Stimulated activated effector memory CD8-positive, alpha-beta T cell treated with anti-CD3 and anti-CD28 coated beads, Interleukin-12 subunit alpha, Interleukin-12 subunit beta, amount 100 ng/mL, for 72 hours (primary cell): Measurements from ENCODE around the gene SLC38A10.
A peak's percentile ranks its signal among the peaks of the same experiment; 100 is the strongest.

Source experiments
- ATAC-seq: fragments of 150-1000 bp; cut with Tn5 transposase; 2 replicates; pipeline ENCODE4 v1.10.0; 2021
- DNase-seq, 2 donors: peaks; one replicate each; pipeline ENCODE4 v3.0.0; 2021 to 2022; ENCODE audit warnings: low spot score in 2 of 2
- H3K27ac Mint-ChIP-seq: one replicate; pipeline ENCODE4 v1.8.0; 2022; ENCODE audit warnings: mild to moderate bottlenecking, mixed read lengths
- H3K36me3 Mint-ChIP-seq: one replicate; pipeline ENCODE4 v1.8.0; 2022; ENCODE audit warnings: mild to moderate bottlenecking, mixed read lengths
- H3K4me1 Mint-ChIP-seq: one replicate; pipeline ENCODE4 v1.8.0; 2022; ENCODE audit warnings: mixed read lengths
- H3K4me3 Mint-ChIP-seq: one replicate; pipeline ENCODE4 v1.8.0; 2022; ENCODE audit warnings: mild to moderate bottlenecking, mixed read lengths
- H3K9me3 Mint-ChIP-seq: one replicate; pipeline ENCODE4 v1.8.0; 2022; ENCODE audit warnings: mixed read lengths

SLC38A10 gene

GRCh38 chr17:81221842-81222619 lies 73.1 kb downstream of the SLC38A10 start:
- no peak overlapping the region for H3K27ac Mint-ChIP-seq
- peaks cover 10% of the 10 kb centered on the region for H3K36me3 Mint-ChIP-seq
- ATAC-seq, result no peak
- DNase-seq, result no peak
- no peaks in the 10 kb centered on the region for H3K9me3 Mint-ChIP-seq
- peaks cover 19% of the 10 kb centered on the region for H3K4me1 Mint-ChIP-seq
- H3K4me3 Mint-ChIP-seq, result peak overlapping the region; percentile 78

DNA sequence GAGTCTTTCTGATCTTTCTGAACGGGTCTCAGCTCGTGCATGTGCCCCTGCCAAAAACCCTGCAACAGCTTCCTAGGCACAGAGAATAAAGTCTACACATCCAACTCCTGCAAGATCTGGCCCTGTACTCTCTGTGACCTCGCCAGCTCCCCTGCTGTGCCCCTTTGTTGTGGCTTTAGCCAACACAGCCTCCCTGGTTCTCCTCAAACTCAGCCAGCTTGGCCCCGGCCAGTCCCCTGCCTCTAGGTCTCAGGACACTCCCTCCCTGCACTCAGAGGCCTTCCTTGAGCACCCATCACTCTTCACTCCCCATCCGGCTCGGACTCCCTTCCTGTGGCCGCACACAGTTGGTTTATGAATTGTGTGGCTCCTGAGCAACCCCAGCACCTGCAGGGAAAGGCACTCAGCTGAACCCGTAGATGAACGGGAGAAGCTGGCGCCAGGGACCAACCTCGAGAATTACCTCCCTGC lies 73.7 kb downstream of the SLC38A10 start:
- no peak for DNase-seq
- no peak for ATAC-seq
- Mint-ChIP-seq H3K27ac (no peak overlapping the region), H3K4me3 (peak overlapping the region; percentile 78), H3K4me1 (peaks cover 19% of the 10 kb centered on the region), H3K36me3 (peaks cover 10% of the 10 kb centered on the region), H3K9me3 (no peaks in the 10 kb centered on the region)

GRCh38 chr17:81219476-81220180 lies 75.5 kb downstream of the SLC38A10 start:
- DNase-seq, result no peak
- Mint-ChIP-seq H3K36me3 (peaks cover 10% of the 10 kb centered on the region), H3K27ac (no peak overlapping the region), H3K4me1 (peaks cover 19% of the 10 kb centered on the region), H3K4me3 (no peak overlapping the region), H3K9me3 (no peaks in the 10 kb centered on the region)
- no peak for ATAC-seq

DNA sequence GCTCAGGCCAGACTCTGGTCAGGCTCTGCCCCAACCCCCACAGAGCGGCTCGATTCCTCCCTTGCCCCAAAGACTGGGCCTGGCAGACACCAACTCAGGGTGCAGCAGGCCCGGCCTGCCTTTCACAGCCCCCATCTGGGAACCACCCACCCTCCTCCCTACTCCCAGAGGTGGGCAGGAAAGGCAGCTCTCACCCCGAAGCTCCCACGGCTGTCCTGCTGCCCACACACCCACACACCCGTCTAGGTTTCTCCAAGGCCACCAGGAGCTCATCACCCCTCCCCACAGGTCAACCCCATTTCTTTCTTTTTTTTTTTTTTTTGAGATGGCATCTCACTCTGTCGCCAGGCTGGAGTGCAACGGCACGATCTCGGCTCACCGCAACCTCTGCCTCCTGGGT lies 76.1 kb downstream of the SLC38A10 start:
- Mint-ChIP-seq H3K4me1 (peaks cover 18% of the 10 kb centered on the region), H3K27ac (no peak overlapping the region), H3K36me3 (peaks cover 10% of the 10 kb centered on the region), H3K9me3 (no peaks in the 10 kb centered on the region), H3K4me3 (no peak overlapping the region)
- DNase-seq (no peak), ATAC-seq (no peak)

- DNase-seq (no peak), ATAC-seq (no peak)
- Mint-ChIP-seq H3K4me3 (no peak overlapping the region), H3K4me1 (peaks cover 13% of the 10 kb centered on the region), H3K9me3 (no peaks in the 10 kb centered on the region), H3K27ac (no peak overlapping the region), H3K36me3 (peaks cover 6% of the 10 kb centered on the region)
These were observed 76.6 kb downstream of the SLC38A10 start for GRCh38 chr17:81218459-81218858.

DNA sequence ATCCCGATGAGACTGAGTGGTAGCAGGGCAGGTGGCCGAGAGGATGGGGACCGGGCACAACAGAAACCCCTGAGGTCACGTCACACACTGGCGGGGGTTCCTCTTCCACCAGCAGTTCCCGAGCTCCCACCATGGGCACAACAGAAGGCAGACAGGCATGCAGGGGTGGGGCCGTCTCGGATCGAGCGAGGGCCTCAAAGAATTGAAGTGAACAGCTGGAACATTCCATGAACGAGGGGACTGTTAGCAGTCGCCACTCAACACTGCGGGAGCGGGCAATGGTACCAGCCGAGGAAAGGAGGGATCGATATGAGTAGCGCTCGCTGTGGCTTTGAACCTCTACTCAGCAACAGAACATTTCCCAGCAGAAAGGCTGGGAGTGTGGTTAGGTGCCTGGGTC lies 77.6 kb downstream of the SLC38A10 start:
- no peak for DNase-seq
- Mint-ChIP-seq H3K36me3 (peaks cover 6% of the 10 kb centered on the region), H3K4me3 (no peak overlapping the region), H3K9me3 (no peaks in the 10 kb centered on the region), H3K4me1 (peaks cover 11% of the 10 kb centered on the region), H3K27ac (no peak overlapping the region)
- no peak for ATAC-seq

DNA sequence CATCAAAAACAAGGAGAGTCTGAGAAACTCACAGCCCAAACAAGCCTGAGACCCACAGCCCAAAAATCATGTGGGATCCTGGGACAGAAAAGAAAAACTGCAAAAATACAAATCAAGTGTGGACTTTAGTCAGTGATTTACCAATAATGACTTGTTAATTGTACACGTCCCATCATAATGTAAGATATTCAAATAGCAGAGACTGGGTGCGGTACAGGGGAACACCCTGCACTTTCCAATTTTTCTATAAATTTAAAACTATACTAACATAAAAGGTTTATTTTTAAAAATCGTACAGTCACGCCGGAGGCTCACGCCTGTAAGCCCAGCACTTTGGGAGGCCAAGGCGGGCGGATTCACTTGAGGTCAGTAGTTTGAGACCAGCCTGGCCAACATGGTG lies 81.1 kb downstream of the SLC38A10 start:
- H3K36me3 Mint-ChIP-seq, result no peaks in the 10 kb centered on the region
- H3K9me3 Mint-ChIP-seq, result no peaks in the 10 kb centered on the region
- no peak overlapping the region for H3K27ac Mint-ChIP-seq
- no peaks in the 10 kb centered on the region for H3K4me1 Mint-ChIP-seq
- ATAC-seq (no peak), DNase-seq (no peak)
- no peak overlapping the region for H3K4me3 Mint-ChIP-seq

DNA sequence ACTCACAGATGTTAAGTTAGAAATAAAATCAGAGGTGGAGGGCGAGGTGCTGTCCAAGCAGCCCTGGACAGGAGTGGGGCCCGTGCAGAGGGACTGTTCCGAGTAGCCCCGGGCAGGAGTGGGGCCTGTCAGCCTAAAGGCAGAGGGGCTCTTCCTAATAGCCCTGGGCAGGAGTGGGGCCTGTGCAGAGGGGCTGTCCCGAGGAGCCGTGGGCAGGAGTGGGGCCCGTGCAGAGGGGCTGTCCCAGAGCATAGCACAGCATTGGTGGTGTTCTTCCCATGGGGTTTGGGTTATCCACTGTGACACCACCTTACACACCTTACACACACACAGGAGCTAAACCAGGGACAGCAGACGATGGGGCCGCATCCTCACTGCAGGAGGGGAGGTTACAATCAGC lies 82.7 kb downstream of the SLC38A10 start:
- DNase-seq, result no peak
- no peak for ATAC-seq
- no peak overlapping the region for H3K27ac Mint-ChIP-seq
- H3K36me3 Mint-ChIP-seq, result peaks cover 11% of the 10 kb centered on the region
- H3K9me3 Mint-ChIP-seq, result no peaks in the 10 kb centered on the region
- H3K4me3 Mint-ChIP-seq, result no peak overlapping the region
- H3K4me1 Mint-ChIP-seq, result peaks cover 11% of the 10 kb centered on the region

DNA sequence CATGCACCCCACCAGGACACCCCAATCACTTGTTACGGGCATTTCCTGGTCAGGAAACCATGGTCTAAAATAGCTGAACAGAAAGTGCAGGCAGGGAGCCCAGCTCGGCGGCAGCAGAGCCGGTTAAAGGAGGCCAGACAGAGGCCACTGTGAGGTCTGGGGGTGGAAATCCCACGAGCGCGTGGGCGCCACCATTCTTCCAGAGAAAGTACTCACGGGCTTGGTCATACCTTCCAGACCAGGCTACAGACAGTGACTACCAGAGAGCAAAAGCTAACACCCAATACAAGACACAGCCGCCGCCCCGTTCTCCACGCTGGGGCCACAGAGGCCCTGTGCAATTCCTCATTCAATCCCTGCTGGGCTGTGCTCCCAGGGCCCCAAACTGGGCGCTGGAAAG lies 84.2 kb downstream of the SLC38A10 start:
- H3K27ac Mint-ChIP-seq, result no peak overlapping the region
- ATAC-seq (no peak), DNase-seq (no peak)
- peaks cover 11% of the 10 kb centered on the region for H3K36me3 Mint-ChIP-seq
- H3K4me3 Mint-ChIP-seq, result no peak overlapping the region
- H3K9me3 Mint-ChIP-seq, result no peaks in the 10 kb centered on the region
- peaks cover 11% of the 10 kb centered on the region for H3K4me1 Mint-ChIP-seq

DNA sequence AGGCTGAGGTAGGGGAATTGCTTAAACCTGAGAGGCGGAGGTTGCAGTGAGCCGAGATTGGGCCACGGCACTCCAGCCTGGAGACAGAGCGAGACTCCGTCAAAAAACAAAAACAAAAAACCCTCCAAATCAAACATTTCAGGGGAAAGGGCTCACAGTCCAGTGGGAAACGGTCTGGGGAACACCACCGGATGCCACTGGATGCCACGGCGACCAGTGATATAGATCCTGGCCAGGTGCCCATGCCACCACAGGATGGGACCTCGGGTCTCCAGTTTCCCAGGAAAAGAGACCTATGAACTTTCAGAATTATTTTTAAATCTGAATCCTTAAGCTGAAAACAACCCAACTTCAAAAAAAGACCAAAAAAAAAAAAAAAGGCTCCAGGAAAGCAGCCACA lies 84.6 kb downstream of the SLC38A10 start:
- H3K36me3 Mint-ChIP-seq, result peaks cover 11% of the 10 kb centered on the region
- DNase-seq (no peak), ATAC-seq (no peak)
- no peak overlapping the region for H3K4me3 Mint-ChIP-seq
- peaks cover 11% of the 10 kb centered on the region for H3K4me1 Mint-ChIP-seq
- H3K9me3 Mint-ChIP-seq, result no peaks in the 10 kb centered on the region
- no peak overlapping the region for H3K27ac Mint-ChIP-seq

- ATAC-seq (no peak), DNase-seq (no peak)
- H3K4me3 Mint-ChIP-seq, result no peak overlapping the region
- H3K9me3 Mint-ChIP-seq, result no peaks in the 10 kb centered on the region
- peaks cover 11% of the 10 kb centered on the region for H3K36me3 Mint-ChIP-seq
- no peak overlapping the region for H3K27ac Mint-ChIP-seq
- peaks cover 11% of the 10 kb centered on the region for H3K4me1 Mint-ChIP-seq
These were observed 86.0 kb downstream of the SLC38A10 start for GRCh38 chr17:81209141-81209540.

DNA sequence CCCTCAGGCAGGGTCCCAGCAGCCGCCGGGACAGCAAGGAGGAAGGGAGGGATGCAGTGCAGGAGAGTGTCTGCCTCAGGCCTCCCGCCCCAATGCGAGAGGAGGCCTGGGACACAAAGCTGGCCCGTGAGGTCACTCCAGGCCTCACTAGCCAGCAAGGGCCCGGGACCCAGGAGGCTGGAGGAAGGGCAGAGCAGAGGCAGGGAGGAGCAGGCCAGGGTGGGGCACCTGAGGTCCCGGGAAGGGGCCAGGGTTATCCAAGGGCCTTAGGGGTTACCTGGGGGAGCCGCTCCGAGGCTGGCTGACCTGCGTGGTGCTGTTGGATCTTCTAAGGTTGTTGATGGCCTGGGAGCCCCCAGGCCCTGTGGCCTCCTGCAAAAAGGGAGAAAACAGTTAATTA lies 86.5 kb downstream of the SLC38A10 start:
- peaks cover 11% of the 10 kb centered on the region for H3K4me1 Mint-ChIP-seq
- DNase-seq (no peak), ATAC-seq (no peak)
- H3K36me3 Mint-ChIP-seq, result peaks cover 12% of the 10 kb centered on the region
- H3K9me3 Mint-ChIP-seq, result no peaks in the 10 kb centered on the region
- no peak overlapping the region for H3K27ac Mint-ChIP-seq
- H3K4me3 Mint-ChIP-seq, result no peak overlapping the region

- ATAC-seq, result peak; percentile 52
- peak overlapping the region; percentile 90 for H3K27ac Mint-ChIP-seq
These were observed 87.2 kb downstream of the SLC38A10 start for GRCh38 chr17:81207610-81208581.

GRCh38 chr17:81206657-81207056 lies 88.5 kb downstream of the SLC38A10 start:
- DNase-seq (no peak), ATAC-seq (no peak)
- Mint-ChIP-seq H3K4me1 (peaks cover 11% of the 10 kb centered on the region), H3K9me3 (no peaks in the 10 kb centered on the region), H3K27ac (no peak overlapping the region), H3K4me3 (no peak overlapping the region), H3K36me3 (peaks cover 25% of the 10 kb centered on the region)

More at GRCh38 chr17:81207610-81208581, 87.2 kb downstream of the SLC38A10 start:
- Mint-ChIP-seq H3K9me3 (no peaks in the 10 kb centered on the region), H3K4me1 (peaks cover 11% of the 10 kb centered on the region), H3K4me3 (no peak overlapping the region), H3K36me3 (peaks cover 19% of the 10 kb centered on the region)
- no peak for DNase-seq

DNA sequence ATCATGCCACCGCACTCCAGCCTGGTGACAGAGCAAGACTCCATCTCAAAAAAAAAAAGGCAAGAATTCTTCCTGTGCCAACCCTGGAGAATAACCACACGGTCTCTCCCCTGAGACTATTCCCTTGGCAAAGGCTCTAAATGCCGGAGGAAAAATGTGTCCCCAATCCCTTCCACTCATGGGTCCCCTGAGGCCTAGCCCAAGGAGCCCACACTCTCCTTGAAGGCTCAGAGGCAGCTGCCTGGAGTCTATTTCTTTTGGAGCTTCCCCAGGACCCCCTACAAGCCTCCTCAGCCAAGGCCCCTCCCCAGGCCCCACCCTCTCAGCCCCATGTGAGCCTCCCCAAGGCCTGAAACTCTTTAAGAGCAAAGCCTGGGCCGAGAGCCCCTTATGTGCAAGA lies 88.9 kb downstream of the SLC38A10 start:
- peaks cover 11% of the 10 kb centered on the region for H3K4me1 Mint-ChIP-seq
- ATAC-seq, result no peak
- peaks cover 25% of the 10 kb centered on the region for H3K36me3 Mint-ChIP-seq
- H3K9me3 Mint-ChIP-seq, result no peaks in the 10 kb centered on the region
- H3K4me3 Mint-ChIP-seq, result no peak overlapping the region
- no peak for DNase-seq
- H3K27ac Mint-ChIP-seq, result no peak overlapping the region
